Measurements from ENCODE around the gene RBM26.

Gene RBM26

DNA sequence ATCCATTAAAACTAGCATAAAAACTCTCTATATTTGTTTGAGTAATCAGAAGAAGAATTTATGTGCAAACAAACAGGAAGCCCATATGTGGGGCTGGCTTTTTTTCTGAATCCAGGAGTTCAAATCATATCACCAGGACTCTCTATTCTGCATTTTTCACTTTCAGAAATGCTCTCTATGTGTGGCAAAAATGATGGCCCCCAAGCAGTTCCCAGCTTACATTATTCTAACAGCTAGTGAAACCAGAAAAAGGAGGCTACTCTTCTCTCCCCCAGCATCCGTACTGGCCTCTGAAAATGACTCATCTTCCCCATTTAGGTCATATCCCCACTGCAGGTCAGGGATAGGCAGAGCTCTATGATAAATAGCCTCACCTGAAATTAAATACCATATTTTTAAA lies 20.4 kb downstream of the RBM26 start:
- H3K9me3 Mint-ChIP-seq, result no peaks in the 10 kb centered on the region
- peaks cover 85% of the 10 kb centered on the region for H3K4me1 Mint-ChIP-seq (ENCODE audit: low read depth)
- H3K27me3 Mint-ChIP-seq, result no peaks in the 10 kb centered on the region
- H3K36me3 Mint-ChIP-seq (ENCODE audit: low read depth), result peaks cover 39% of the 10 kb centered on the region
- H3K27ac Mint-ChIP-seq, result peak overlapping the region; percentile 88
- no peak overlapping the region for H3K4me3 Mint-ChIP-seq
- DNase-seq, result no peak

DNA sequence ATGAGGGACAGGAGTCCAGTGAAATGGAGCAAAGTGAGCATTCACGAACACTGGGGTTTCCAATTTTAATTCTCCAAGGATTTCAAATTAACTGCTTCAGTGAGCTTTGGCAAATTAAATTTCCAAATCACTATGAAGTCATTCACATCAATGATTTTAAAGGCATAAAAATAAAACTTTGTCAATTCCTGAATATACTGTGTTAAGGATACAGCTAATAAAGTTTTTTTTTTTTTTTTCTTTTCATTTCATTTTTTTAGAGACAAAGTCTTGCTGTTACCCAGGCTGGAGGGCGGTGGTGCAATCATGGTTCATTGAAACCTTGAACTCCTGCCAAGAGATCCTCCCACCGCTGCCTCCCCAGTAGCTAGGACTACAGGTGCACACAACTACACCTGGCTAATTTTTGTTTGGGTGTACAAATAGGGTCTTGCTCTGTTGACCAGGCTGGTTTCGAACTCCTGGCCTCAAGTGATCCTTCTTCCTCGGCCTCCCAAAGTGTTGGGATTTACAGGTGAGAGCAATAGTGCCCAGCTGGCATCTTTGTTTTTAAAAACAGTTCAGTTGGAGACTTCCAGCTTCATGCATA lies 21.9 kb downstream of the RBM26 start:
- H3K36me3 Mint-ChIP-seq (ENCODE audit: low read depth), result peaks cover 47% of the 10 kb centered on the region
- no peaks in the 10 kb centered on the region for H3K27me3 Mint-ChIP-seq
- no peak overlapping the region for H3K27ac Mint-ChIP-seq
- H3K4me1 Mint-ChIP-seq (ENCODE audit: low read depth), result peaks cover 85% of the 10 kb centered on the region
- peak overlapping the region; percentile 15 for H3K4me3 Mint-ChIP-seq
- no peaks in the 10 kb centered on the region for H3K9me3 Mint-ChIP-seq
- DNase-seq, result no peak

GRCh38 chr13:79382545-79383275 lies 23.3 kb downstream of the RBM26 start:
- Mint-ChIP-seq H3K4me1 (ENCODE audit: low read depth) (peaks cover 79% of the 10 kb centered on the region), H3K9me3 (no peaks in the 10 kb centered on the region)
- no peak for DNase-seq

GRCh38 chr13:79380997-79381396 lies 25.1 kb downstream of the RBM26 start:
- no peak for DNase-seq
- Mint-ChIP-seq H3K27ac (peak overlapping the region; percentile 78), H3K4me3 (no peak overlapping the region), H3K9me3 (no peaks in the 10 kb centered on the region), H3K27me3 (no peaks in the 10 kb centered on the region), H3K4me1 (ENCODE audit: low read depth) (peaks cover 62% of the 10 kb centered on the region), H3K36me3 (ENCODE audit: low read depth) (peaks cover 60% of the 10 kb centered on the region)

More at GRCh38 chr13:79382545-79383275, 23.3 kb downstream of the RBM26 start:
- Mint-ChIP-seq H3K4me3 (peak overlapping the region; percentile 31), H3K27me3 (no peaks in the 10 kb centered on the region), H3K27ac (peak overlapping the region; percentile 60), H3K36me3 (ENCODE audit: low read depth) (peaks cover 46% of the 10 kb centered on the region)

- Mint-ChIP-seq H3K27me3 (no peaks in the 10 kb centered on the region), H3K36me3 (ENCODE audit: low read depth) (peaks cover 65% of the 10 kb centered on the region), H3K4me1 (ENCODE audit: low read depth) (peaks cover 55% of the 10 kb centered on the region), H3K9me3 (no peaks in the 10 kb centered on the region), H3K4me3 (no peak overlapping the region), H3K27ac (peak overlapping the region; percentile 67)
- DNase-seq, result no peak
These were observed 26.8 kb downstream of the RBM26 start for GRCh38 chr13:79379274-79379673.

GRCh38 chr13:79376843-79377242 lies 29.2 kb downstream of the RBM26 start:
- H3K36me3 Mint-ChIP-seq (ENCODE audit: low read depth), result peaks cover 60% of the 10 kb centered on the region
- H3K4me3 Mint-ChIP-seq, result no peak overlapping the region
- H3K27me3 Mint-ChIP-seq, result no peaks in the 10 kb centered on the region

GRCh38 chr13:79374578-79374977 lies 31.5 kb downstream of the RBM26 start:
- no peaks in the 10 kb centered on the region for H3K9me3 Mint-ChIP-seq
- no peak overlapping the region for H3K27ac Mint-ChIP-seq
- peaks cover 13% of the 10 kb centered on the region for H3K4me1 Mint-ChIP-seq (ENCODE audit: low read depth)
- H3K36me3 Mint-ChIP-seq (ENCODE audit: low read depth), result peaks cover 72% of the 10 kb centered on the region
- DNase-seq, result no peak
- H3K4me3 Mint-ChIP-seq, result no peak overlapping the region
- no peaks in the 10 kb centered on the region for H3K27me3 Mint-ChIP-seq

More at GRCh38 chr13:79376843-79377242, 29.2 kb downstream of the RBM26 start:
- Mint-ChIP-seq H3K9me3 (no peaks in the 10 kb centered on the region), H3K4me1 (ENCODE audit: low read depth) (peaks cover 34% of the 10 kb centered on the region), H3K27ac (no peak overlapping the region)
- no peak for DNase-seq

DNA sequence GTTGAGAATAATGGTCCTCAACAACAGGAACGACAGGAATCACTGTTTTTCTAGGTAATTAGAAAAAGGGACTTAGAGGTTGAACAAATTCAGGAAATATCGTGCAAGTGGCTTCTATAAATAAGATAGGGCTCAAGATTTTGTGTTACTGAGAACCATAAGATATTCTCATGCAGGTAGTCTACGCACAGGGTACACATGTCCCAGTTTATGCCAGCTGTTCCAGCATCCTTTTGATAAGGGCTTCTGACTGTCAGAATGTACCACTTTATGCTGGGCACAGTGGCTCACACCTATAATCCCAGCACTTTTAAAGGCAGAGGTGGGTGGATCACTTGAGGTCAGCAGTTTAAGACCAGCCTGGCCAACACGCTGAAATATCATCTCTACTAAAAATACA lies 32.1 kb downstream of the RBM26 start:
- Mint-ChIP-seq H3K36me3 (ENCODE audit: low read depth) (peaks cover 70% of the 10 kb centered on the region), H3K9me3 (no peaks in the 10 kb centered on the region), H3K27me3 (no peaks in the 10 kb centered on the region), H3K4me1 (ENCODE audit: low read depth) (peaks cover 9% of the 10 kb centered on the region), H3K27ac (no peak overlapping the region), H3K4me3 (no peak overlapping the region)
- no peak for DNase-seq

DNA sequence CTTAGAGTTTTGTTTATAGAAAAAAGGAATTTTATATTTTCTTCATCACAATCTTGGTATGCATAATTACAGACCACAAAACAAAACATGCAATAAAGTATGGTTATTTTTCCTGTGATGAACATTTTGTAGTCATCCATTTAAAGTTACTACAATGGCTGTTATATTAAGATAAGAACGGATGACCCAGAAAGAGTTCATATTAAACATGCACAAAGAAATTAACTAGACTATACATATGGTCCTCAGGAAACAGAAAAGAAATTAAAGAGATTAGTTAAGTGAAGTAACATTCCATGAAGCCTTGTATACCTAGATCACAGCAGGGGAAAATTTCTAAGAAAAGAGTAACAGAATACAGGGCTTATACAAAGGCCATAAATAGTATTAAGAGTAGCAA lies 36.8 kb downstream of the RBM26 start:
- H3K4me3 Mint-ChIP-seq, result no peak overlapping the region
- no peak for DNase-seq
- peaks cover 77% of the 10 kb centered on the region for H3K36me3 Mint-ChIP-seq (ENCODE audit: low read depth)
- H3K27me3 Mint-ChIP-seq, result no peaks in the 10 kb centered on the region
- no peaks in the 10 kb centered on the region for H3K9me3 Mint-ChIP-seq
- peaks cover 3% of the 10 kb centered on the region for H3K4me1 Mint-ChIP-seq (ENCODE audit: low read depth)
- H3K27ac Mint-ChIP-seq, result no peak overlapping the region

DNA sequence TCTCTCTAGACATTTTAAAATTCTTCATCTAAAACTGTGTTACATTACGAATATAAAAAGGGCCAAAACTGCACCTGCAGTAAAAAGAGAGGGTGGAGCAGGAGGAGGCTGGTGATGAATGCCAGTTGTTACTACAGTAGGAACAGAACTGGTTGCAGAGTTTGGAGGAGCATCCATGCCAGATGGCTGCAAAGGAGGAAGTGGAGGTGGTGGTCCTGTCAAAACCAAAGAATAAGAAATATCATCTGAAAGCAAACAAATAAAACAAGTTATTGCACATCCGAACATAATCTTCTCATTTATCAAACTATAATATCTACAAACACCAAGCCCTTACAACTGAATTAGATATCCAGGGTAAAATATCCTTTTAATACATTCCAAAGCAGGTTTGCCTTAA lies 40.1 kb downstream of the RBM26 start:
- Mint-ChIP-seq H3K27me3 (no peaks in the 10 kb centered on the region), H3K9me3 (no peaks in the 10 kb centered on the region), H3K27ac (no peak overlapping the region), H3K4me1 (ENCODE audit: low read depth) (peaks cover 25% of the 10 kb centered on the region), H3K36me3 (ENCODE audit: low read depth) (peaks cover 91% of the 10 kb centered on the region), H3K4me3 (no peak overlapping the region)
- no peak for DNase-seq

DNA sequence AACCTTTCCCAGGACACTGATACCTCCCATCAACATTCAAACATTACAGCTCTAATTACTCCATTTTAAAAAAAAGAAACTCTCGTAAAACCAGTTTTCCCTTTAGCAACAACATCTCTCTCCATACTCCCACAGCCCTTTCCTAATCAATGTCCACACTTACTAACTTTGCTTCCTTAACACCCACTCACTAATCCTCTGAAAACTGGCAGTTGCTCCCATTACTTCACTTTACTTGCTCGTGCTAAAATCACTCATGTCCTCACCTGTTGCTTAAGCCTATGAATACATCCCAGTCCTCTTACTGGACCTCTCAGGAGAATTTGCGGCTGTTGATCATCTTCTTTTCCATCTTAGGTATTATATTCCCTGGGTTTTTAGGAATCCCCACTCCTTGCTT lies 44.8 kb downstream of the RBM26 start:
- H3K9me3 Mint-ChIP-seq, result no peaks in the 10 kb centered on the region
- peaks cover 88% of the 10 kb centered on the region for H3K36me3 Mint-ChIP-seq (ENCODE audit: low read depth)
- H3K27me3 Mint-ChIP-seq, result no peaks in the 10 kb centered on the region
- DNase-seq, result no peak
- H3K4me1 Mint-ChIP-seq (ENCODE audit: low read depth), result peaks cover 41% of the 10 kb centered on the region
- H3K4me3 Mint-ChIP-seq, result no peak overlapping the region
- H3K27ac Mint-ChIP-seq, result peak overlapping the region; percentile 31

DNA sequence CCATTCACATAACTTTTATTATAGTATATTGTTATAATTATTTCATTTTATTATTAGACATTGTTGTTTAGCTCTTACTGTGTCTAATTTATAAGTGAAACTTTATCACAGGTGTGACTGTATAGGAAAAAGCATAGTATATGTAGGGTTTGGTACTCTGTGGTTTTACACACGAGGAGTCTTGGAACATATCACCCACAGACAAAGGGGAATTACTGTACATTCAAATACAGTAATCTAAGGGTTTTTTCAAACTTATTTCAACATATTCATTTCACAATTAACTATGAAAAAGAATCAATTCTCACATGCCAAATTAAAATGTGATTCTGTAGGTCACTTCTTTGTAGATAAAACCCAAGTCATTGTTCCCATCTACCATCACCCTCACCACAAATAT lies 46.0 kb downstream of the RBM26 start:
- H3K9me3 Mint-ChIP-seq, result no peaks in the 10 kb centered on the region
- H3K4me3 Mint-ChIP-seq, result no peak overlapping the region
- DNase-seq, result no peak
- peaks cover 89% of the 10 kb centered on the region for H3K36me3 Mint-ChIP-seq (ENCODE audit: low read depth)
- no peaks in the 10 kb centered on the region for H3K27me3 Mint-ChIP-seq
- H3K4me1 Mint-ChIP-seq (ENCODE audit: low read depth), result peaks cover 41% of the 10 kb centered on the region
- no peak overlapping the region for H3K27ac Mint-ChIP-seq

- peaks cover 36% of the 10 kb centered on the region for H3K4me1 Mint-ChIP-seq (ENCODE audit: low read depth)
- no peaks in the 10 kb centered on the region for H3K27me3 Mint-ChIP-seq
- no peak overlapping the region for H3K4me3 Mint-ChIP-seq
- H3K36me3 Mint-ChIP-seq (ENCODE audit: low read depth), result peaks cover 89% of the 10 kb centered on the region
- no peaks in the 10 kb centered on the region for H3K9me3 Mint-ChIP-seq
- H3K27ac Mint-ChIP-seq, result peak overlapping the region; percentile 39
- no peak for DNase-seq
These were observed 47.0 kb downstream of the RBM26 start for GRCh38 chr13:79359064-79359463.

DNA sequence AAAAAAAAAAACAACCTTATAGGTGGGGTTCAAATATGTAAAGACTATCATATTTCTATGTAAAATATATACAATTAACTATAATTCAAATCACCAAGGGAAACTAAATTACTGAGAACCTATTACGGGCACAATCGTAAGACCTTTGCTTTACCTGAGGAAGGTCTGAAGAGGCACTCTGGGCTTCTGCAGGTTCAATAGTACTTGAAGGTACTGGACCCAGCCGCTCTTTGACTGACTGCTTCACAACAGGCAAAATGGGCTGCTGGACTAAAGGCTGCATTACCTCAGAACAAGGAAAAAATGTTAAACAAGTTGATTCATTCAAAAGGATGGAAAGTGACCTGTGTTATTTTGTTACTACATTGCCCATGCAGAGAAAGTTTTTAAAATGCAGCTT lies 51.8 kb downstream of the RBM26 start:
- no peak for DNase-seq
- Mint-ChIP-seq H3K9me3 (no peaks in the 10 kb centered on the region), H3K36me3 (ENCODE audit: low read depth) (peaks cover 95% of the 10 kb centered on the region), H3K4me1 (ENCODE audit: low read depth) (peaks cover 13% of the 10 kb centered on the region), H3K4me3 (no peak overlapping the region), H3K27ac (peak overlapping the region; percentile 41), H3K27me3 (no peaks in the 10 kb centered on the region)

DNA sequence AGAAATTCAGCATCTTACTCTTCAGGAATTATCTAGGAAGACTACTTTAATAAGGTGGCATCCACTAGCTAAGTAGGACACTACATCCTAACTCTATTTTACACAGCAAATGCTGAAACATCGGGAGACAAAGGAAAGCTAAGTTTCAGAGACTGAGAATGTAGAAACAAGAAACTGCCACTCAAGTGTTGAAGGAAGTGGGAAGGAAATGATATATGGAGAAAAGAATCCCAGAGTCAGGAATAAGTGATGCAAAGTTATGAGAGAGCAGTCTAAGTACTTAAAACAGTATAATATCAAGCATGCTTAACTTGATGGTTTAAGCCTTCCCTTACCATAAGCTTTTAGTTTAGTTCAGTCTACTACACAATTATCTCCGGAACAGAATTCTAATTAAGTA lies 52.4 kb downstream of the RBM26 start:
- no peak for DNase-seq
- Mint-ChIP-seq H3K27me3 (no peaks in the 10 kb centered on the region), H3K36me3 (ENCODE audit: low read depth) (peaks cover 94% of the 10 kb centered on the region), H3K4me3 (no peak overlapping the region), H3K9me3 (no peaks in the 10 kb centered on the region), H3K4me1 (ENCODE audit: low read depth) (peaks cover 10% of the 10 kb centered on the region), H3K27ac (peak overlapping the region; percentile 14)

Measured in activated T-cell treated with anti-CD3 and anti-CD28 coated beads, Interleukin-2, amount 50 U/mL, for 24 hours (primary cell).